ENCODE measurements around the gene SLC25A34.

The SLC25A34 gene

GRCh38 chr1:15719381-15720120 lies 16.5 kb upstream of the SLC25A34 start:
- no peak for TF ChIP-seq CTCF (IDR thresholded peaks at IDR 0.05; ENCODE audit: insufficient read depth, low read length, missing control alignments)
- no peak for DNase-seq (ENCODE audit: low read depth, low spot score)
- ChIA-PET CTCF (interaction anchor here (1.6 kb wide), 1 partner anchor 21 kb away, joined by 4 read pairs; no protein-coding TSS in a partner anchor), POLR2A (no interaction called here)
- no peak overlapping the region for H3K4me3 ChIP-seq (ENCODE audit: low read depth, low read length)

- no peak for DNase-seq (ENCODE audit: low read depth, low spot score)
- POLR2A ChIA-PET, result no interaction called here
- H3K4me3 ChIP-seq (ENCODE audit: low read depth, low read length), result no peak overlapping the region
- CTCF ChIA-PET, result interaction anchor here (1.0 to 1.8 kb wide), 3 partner anchors 10 to 36 kb away, joined by 3 to 4 read pairs (median 4); no protein-coding TSS in a partner anchor
- TF ChIP-seq CTCF (IDR thresholded peaks at IDR 0.05; ENCODE audit: insufficient read depth, low read length, missing control alignments), result no peak
Measured at GRCh38 chr1:15720861-15721260, 15.2 kb upstream of the SLC25A34 start.

GRCh38 chr1:15722411-15722810 lies 13.6 kb upstream of the SLC25A34 start:
- CTCF ChIA-PET, result interaction anchor here (1.0 to 1.8 kb wide), 2 partner anchors 10 to 15 kb away, joined by 4 read pairs; no protein-coding TSS in a partner anchor
- no peak overlapping the region for H3K4me3 ChIP-seq (ENCODE audit: low read depth, low read length)
- DNase-seq (ENCODE audit: low read depth, low spot score), result no peak
- POLR2A ChIA-PET, result no interaction called here
- no peak for TF ChIP-seq CTCF (IDR thresholded peaks at IDR 0.05; ENCODE audit: insufficient read depth, low read length, missing control alignments)

GRCh38 chr1:15722836-15723532 lies 13.1 kb upstream of the SLC25A34 start:
- no peak overlapping the region for H3K4me3 ChIP-seq (ENCODE audit: low read depth, low read length)
- ChIA-PET CTCF (interaction anchor here (1.7 kb wide), 1 partner anchor 127 kb away, joined by 5 read pairs; no protein-coding TSS in a partner anchor), POLR2A (no interaction called here)
- no peak for TF ChIP-seq CTCF (IDR thresholded peaks at IDR 0.05; ENCODE audit: insufficient read depth, low read length, missing control alignments)
- DNase-seq (ENCODE audit: low read depth, low spot score), result no peak

GRCh38 chr1:15723631-15724246 lies 12.3 kb upstream of the SLC25A34 start:
- no peak for TF ChIP-seq CTCF (IDR thresholded peaks at IDR 0.05; ENCODE audit: insufficient read depth, low read length, missing control alignments)
- ChIA-PET CTCF (interaction anchor here (1.7 kb wide), 1 partner anchor 128 kb away, joined by 5 read pairs; no protein-coding TSS in a partner anchor), POLR2A (no interaction called here)
- H3K4me3 ChIP-seq (ENCODE audit: low read depth, low read length), result no peak overlapping the region
- no peak for DNase-seq (ENCODE audit: low read depth, low spot score)
